HEK293T (cell line): ENCODE data around the gene LEMD1.

ENCODE experiments used
- BHLHE40 ChIP-seq: fragments of 450-650 bp; IDR thresholded peaks from 2 replicates; pipeline ENCODE4 v1.6.1; 2016; ENCODE audit warnings: mild to moderate bottlenecking, moderate library complexity, borderline replicate concordance
- ELF4 ChIP-seq: fragments of 450-650 bp; IDR thresholded peaks from 2 replicates; pipeline ENCODE4 v1.6.1; 2017; ENCODE audit warnings: antibody characterized with exemption
- FOXM1 ChIP-seq: fragments of 450-650 bp; IDR thresholded peaks from 2 replicates; pipeline ENCODE4 v1.6.1; 2017; ENCODE audit warnings: mild to moderate bottlenecking, borderline replicate concordance
- SP1 ChIP-seq: fragments of 450-650 bp; IDR thresholded peaks from 2 replicates; pipeline ENCODE4 v1.6.1; 2017
- ZNF384 ChIP-seq: fragments of 450-650 bp; IDR thresholded peaks from 2 replicates; pipeline ENCODE4 v1.6.1; 2016

- TF ChIP-seq SP1 (no peak), ELF4 (no peak), ZNF384 (no peak), FOXM1 (no peak), BHLHE40 (no peak)
Observed at GRCh38 chr1:205442051-205442725, 20.3 kb upstream of the LEMD1 start.
